Thoracic aorta (tissue), 2 donors: ENCODE results near the gene CNPY2. TPM values are rescaled to one million over a fixed set of nuclear protein-coding genes. Genes with fewer than 3 reads are reported as not detected.

Experiments
- ATAC-seq: fragments of 150-250 bp; one replicate; pipeline ENCODE4 v1.8.0; 2017; ENCODE audit warnings: low read depth; ENCODE audit not compliant: insufficient number of reproducible peaks, low FRiP score
- DNase-seq: peaks from one replicate; pipeline ENCODE4 v3.0.0-alpha.2; 2020; ENCODE audit warnings: low spot score
- H3K27ac ChIP-seq, 2 donors: fragments of 200-600 bp; sonication (generic); 1 replicate in 1 of 2; 2 replicates in 1 of 2; pipeline ENCODE4 v1.5.1; 2016; ENCODE audit warnings: mild to moderate bottlenecking in 2 of 2, moderate library complexity in 2 of 2
- H3K27me3 ChIP-seq: fragments of 200-600 bp; sonication (generic); replicated peaks from 2 replicates; pipeline ENCODE4 v1.6.0; 2016; ENCODE audit warnings: mild to moderate bottlenecking; ENCODE audit not compliant: insufficient read depth
- H3K36me3 ChIP-seq: fragments of 200-600 bp; sonication (generic); one replicate; pipeline ENCODE4 v1.5.1; 2016
- H3K4me1 ChIP-seq, 2 donors: fragments of 200-600 bp; sonication (generic); 1 replicate in 1 of 2; 2 replicates in 1 of 2; pipeline versions ENCODE4 v1.5.1 to v1.6.0; 2016; ENCODE audit warnings: low read depth in 2 of 2, mild to moderate bottlenecking in 1 of 2; ENCODE audit not compliant: control insufficient read depth in 1 of 2
- H3K4me3 ChIP-seq: fragments of 200-600 bp; sonication (generic); 2 replicates; pipeline ENCODE4 v1.5.1; 2016; ENCODE audit warnings: mild to moderate bottlenecking
- H3K9me3 ChIP-seq: fragments of 200-600 bp; sonication (generic); 2 replicates; pipeline ENCODE4 v1.5.1; 2016
- total RNA-seq, 2 donors: library from RNA; depleted of rRNA; stranded (reverse); fragments of >200 nt; gene quantifications; one replicate each; pipeline versions ENCODE4 v1.1.0 to v1.2.3, GENCODE V29; 2016
- TF ChIP-seq, protein P1 (sequence below): fragments of 200-600 bp; sonication (generic); IDR thresholded peaks from one replicate; pipeline ENCODE4 v1.5.1; 2019; ENCODE audit warnings: antibody characterized with exemption

CNPY2 gene
- total RNA-seq, 2 donors from 2014 or later = 72.0 to 85.1 TPM

- Histone ChIP-seq H3K4me3 (peak overlapping the region; percentile 93), H3K27ac (peak overlapping the region; percentile 88 to 95), H3K36me3 (peaks cover 10% of the 10 kb centered on the region), H3K4me1 (peaks cover 7 to 14% of the 10 kb centered on the region in 2 donors), H3K27me3 (no peaks in the 10 kb centered on the region), H3K9me3 (no peaks in the 10 kb centered on the region)
- ATAC-seq (no peak), DNase-seq (no peak)
- TF ChIP-seq, protein P1, sequence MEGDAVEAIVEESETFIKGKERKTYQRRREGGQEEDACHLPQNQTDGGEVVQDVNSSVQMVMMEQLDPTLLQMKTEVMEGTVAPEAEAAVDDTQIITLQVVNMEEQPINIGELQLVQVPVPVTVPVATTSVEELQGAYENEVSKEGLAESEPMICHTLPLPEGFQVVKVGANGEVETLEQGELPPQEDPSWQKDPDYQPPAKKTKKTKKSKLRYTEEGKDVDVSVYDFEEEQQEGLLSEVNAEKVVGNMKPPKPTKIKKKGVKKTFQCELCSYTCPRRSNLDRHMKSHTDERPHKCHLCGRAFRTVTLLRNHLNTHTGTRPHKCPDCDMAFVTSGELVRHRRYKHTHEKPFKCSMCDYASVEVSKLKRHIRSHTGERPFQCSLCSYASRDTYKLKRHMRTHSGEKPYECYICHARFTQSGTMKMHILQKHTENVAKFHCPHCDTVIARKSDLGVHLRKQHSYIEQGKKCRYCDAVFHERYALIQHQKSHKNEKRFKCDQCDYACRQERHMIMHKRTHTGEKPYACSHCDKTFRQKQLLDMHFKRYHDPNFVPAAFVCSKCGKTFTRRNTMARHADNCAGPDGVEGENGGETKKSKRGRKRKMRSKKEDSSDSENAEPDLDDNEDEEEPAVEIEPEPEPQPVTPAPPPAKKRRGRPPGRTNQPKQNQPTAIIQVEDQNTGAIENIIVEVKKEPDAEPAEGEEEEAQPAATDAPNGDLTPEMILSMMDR = no peak
Measured at GRCh38 chr12:56315249-56315621, 553 bp downstream of the CNPY2 start.

- ATAC-seq (no peak), DNase-seq (no peak)
- Histone ChIP-seq H3K27me3 (no peaks in the 10 kb centered on the region), H3K4me1 (peaks cover 5 to 9% of the 10 kb centered on the region in 2 donors), H3K27ac (no peak overlapping the region), H3K36me3 (peaks cover 8% of the 10 kb centered on the region), H3K4me3 (no peak overlapping the region), H3K9me3 (no peaks in the 10 kb centered on the region)
- TF ChIP-seq, protein P1 = no peak
Measured at GRCh38 chr12:56311003-56311402, 4.8 kb downstream of the CNPY2 start.

DNA sequence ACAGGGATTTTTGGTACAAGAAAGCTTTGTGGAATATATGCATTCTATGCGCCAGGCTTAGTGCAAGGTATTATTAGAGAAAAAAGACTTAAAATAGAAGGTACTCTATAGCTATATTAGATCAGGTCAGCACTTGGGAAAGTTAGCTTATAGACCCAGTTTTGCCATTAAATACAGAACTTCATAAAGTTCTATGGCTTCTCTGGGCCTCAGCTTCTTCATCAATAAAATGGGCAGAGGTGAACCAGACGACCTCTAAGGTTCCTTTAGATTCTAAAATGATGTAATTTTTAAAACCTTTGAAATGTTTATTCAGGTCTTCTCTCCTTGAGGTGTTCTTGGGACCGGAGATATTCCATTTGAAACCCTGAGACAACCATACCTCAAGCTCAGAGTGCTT, 7.1 kb downstream of the CNPY2 start:
- no peak for ATAC-seq
- H3K4me1 ChIP-seq = no peaks in the 10 kb centered on the region
- TF ChIP-seq, protein P1 = no peak
- H3K9me3 ChIP-seq = no peaks in the 10 kb centered on the region
- no peaks in the 10 kb centered on the region for H3K27me3 ChIP-seq
- no peak overlapping the region for H3K27ac ChIP-seq
- peaks cover 8% of the 10 kb centered on the region for H3K36me3 ChIP-seq
- no peak for DNase-seq
- no peak overlapping the region for H3K4me3 ChIP-seq

- Histone ChIP-seq H3K27me3 (no peaks in the 10 kb centered on the region), H3K9me3 (no peaks in the 10 kb centered on the region), H3K27ac (no peak overlapping the region), H3K4me1 (no peaks in the 10 kb centered on the region), H3K4me3 (no peak overlapping the region), H3K36me3 (peaks cover 6% of the 10 kb centered on the region)
- DNase-seq (no peak), ATAC-seq (no peak)
- TF ChIP-seq, protein P1 = no peak
Measured at GRCh38 chr12:56307221-56307965, 8.4 kb downstream of the CNPY2 start.

- Histone ChIP-seq H3K36me3 (peaks cover 3% of the 10 kb centered on the region), H3K9me3 (no peaks in the 10 kb centered on the region), H3K4me3 (no peak overlapping the region), H3K27ac (no peak overlapping the region), H3K27me3 (no peaks in the 10 kb centered on the region), H3K4me1 (peaks cover 9 to 15% of the 10 kb centered on the region in 2 donors)
- TF ChIP-seq, protein P1 = no peak
- DNase-seq (no peak), ATAC-seq (no peak)
Measured at GRCh38 chr12:56304872-56305590, 10.8 kb downstream of the CNPY2 start.
